OCI-M2 (cell line): ENCODE measurements around the gene OAF.
"Not testable (repeated sequence)": the region's sequence is repeated elsewhere in the genome, so short reads cannot be mapped to it uniquely, and the experiment has no call there.

Source experiments
- DNase-seq: peaks from one replicate; lab custom pipeline; 2025; ENCODE audit not compliant: unreplicated experiment; lab: John Stamatoyannopoulos, UW

OAF gene

GRCh38 chr11:120261931-120262330 lies 51.1 kb downstream of the OAF start:
- no peak for DNase-seq

DNA sequence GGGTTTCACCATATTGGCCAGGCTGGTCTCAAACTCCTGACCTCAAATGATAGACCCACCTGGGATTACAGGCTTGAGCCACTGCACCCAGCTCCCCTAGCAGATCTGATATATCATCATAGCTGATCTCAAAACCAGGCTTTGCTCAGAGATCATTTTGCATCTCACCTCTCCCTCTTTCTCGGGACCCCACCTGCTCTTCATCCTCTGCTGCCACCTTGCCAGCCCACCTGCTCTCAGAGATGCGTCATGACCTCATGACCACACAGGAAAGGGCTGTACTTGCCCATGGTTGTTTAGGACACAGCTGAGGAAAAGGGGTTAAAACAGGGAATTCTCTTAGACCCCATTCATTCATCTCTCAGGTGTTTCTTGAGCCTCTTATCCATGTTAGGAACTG lies 56.5 kb downstream of the OAF start:
- DNase-seq = no peak

- no peak for DNase-seq
These were observed 57.9 kb downstream of the OAF start for GRCh38 chr11:120268686-120269085.

- DNase-seq = no peak
These were observed 59.6 kb downstream of the OAF start for GRCh38 chr11:120270386-120270785.

- DNase-seq = no peak
These were observed 60.8 kb downstream of the OAF start for GRCh38 chr11:120271672-120272071.

GRCh38 chr11:120272303-120272702 lies 61.5 kb downstream of the OAF start:
- no peak for DNase-seq

DNA sequence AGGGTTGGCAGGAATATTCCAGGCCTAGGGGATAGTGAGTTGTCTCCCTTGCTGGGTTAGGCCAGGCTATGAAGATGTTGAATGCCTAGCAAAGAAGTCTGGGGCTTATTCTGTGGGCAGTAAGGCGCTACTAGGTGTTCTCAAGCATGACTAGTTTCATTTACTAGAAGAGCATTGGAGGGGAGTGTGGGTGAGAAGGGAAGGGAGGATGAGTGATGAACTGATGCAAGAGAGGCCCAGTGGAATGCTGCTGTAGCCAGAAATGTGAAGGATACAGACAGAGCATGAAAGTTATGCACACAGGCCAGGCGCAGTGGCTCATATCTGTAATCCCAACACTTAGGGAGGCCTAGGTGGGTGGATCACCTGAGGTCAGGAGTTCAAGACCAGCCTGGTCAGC lies 62.6 kb downstream of the OAF start:
- DNase-seq = no peak

GRCh38 chr11:120273956-120274355 lies 63.1 kb downstream of the OAF start:
- not testable (repeated sequence) for DNase-seq

GRCh38 chr11:120279502-120279901 lies 68.7 kb downstream of the OAF start:
- no peak for DNase-seq
